Duodenal mucosa (tissue), 2 donors: Measurements from ENCODE around the gene NEGR1.

Source experiments
- H3K27ac ChIP-seq: one replicate; pipeline ENCODE4 v1.7.0; 2013; ENCODE audit warnings: low read depth, low read length
- H3K27me3 ChIP-seq, 2 donors: one replicate each; pipeline ENCODE4 v1.7.0; 2013; ENCODE audit warnings: low read length in 2 of 2, control low read depth in 1 of 2; ENCODE audit not compliant: insufficient read depth in 2 of 2, control insufficient read depth in 1 of 2
- H3K36me3 ChIP-seq, 2 donors: one replicate each; pipeline ENCODE4 v1.7.0; 2013; ENCODE audit warnings: low read length in 2 of 2, control low read depth in 1 of 2; ENCODE audit not compliant: insufficient read depth in 2 of 2, control insufficient read depth in 1 of 2
- H3K4me1 ChIP-seq, 2 donors: one replicate each; pipeline ENCODE4 v1.7.0; 2013; ENCODE audit warnings: low read length in 2 of 2, control low read depth in 1 of 2; ENCODE audit not compliant: insufficient read depth in 2 of 2, control insufficient read depth in 1 of 2
- H3K4me3 ChIP-seq, 2 donors: one replicate each; pipeline ENCODE4 v1.7.0; 2013; ENCODE audit warnings: low read length in 2 of 2, low read depth in 1 of 2
- H3K9ac ChIP-seq, 2 donors: one replicate each; pipeline ENCODE4 v1.7.0; 2013; ENCODE audit warnings: low read length in 2 of 2, low read depth in 1 of 2
- H3K9me3 ChIP-seq, 2 donors: one replicate each; pipeline ENCODE4 v1.7.0; 2013; ENCODE audit warnings: low read length in 2 of 2, control low read depth in 1 of 2; ENCODE audit not compliant: control insufficient read depth in 1 of 2

The NEGR1 gene

DNA sequence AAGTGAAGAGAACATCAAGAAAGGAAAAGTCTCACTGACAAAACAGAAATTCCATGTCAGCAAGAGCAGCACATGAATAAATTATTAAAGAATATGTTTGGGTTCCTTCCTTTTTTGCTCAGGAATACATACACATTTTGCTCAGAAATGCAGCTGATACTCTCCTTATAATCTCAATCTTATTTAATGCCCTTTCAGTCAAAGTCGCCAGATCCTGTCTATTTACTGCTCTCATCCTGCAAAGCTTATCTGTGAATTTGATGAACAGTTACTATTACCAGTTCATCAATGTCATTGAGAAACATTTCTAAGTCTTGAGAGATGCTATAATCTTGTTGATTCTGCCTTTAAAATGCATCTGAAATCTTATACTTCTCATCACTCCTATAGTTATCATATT is 658.5 kb downstream of the NEGR1 start:
- no peaks in the 10 kb centered on the region for H3K9me3 ChIP-seq
- H3K27me3 ChIP-seq: no peaks in the 10 kb centered on the region
- no peak overlapping the region for H3K9ac ChIP-seq
- H3K4me1 ChIP-seq: no peaks in the 10 kb centered on the region
- no peak overlapping the region for H3K4me3 ChIP-seq
- no peak overlapping the region for H3K27ac ChIP-seq
- no peaks in the 10 kb centered on the region for H3K36me3 ChIP-seq

DNA sequence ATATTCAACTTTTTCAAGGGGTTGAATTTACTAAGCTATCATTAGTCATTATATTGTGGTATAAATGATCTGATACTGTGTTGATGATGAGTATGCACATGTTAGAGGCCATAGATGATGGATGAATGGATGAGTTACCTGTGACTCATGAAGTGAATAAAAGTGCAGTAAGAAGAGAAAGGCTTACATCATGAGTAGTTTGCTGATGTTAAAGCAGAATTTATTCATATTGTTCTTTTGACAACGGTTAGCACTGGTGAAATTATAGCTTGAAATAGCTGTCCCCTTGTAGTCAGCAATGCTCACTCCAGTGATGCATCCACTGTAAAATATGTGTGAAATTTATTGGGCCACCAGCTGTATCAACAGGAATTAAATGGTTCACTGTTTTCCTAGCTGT is 660.6 kb downstream of the NEGR1 start:
- no peaks in the 10 kb centered on the region for H3K4me1 ChIP-seq

DNA sequence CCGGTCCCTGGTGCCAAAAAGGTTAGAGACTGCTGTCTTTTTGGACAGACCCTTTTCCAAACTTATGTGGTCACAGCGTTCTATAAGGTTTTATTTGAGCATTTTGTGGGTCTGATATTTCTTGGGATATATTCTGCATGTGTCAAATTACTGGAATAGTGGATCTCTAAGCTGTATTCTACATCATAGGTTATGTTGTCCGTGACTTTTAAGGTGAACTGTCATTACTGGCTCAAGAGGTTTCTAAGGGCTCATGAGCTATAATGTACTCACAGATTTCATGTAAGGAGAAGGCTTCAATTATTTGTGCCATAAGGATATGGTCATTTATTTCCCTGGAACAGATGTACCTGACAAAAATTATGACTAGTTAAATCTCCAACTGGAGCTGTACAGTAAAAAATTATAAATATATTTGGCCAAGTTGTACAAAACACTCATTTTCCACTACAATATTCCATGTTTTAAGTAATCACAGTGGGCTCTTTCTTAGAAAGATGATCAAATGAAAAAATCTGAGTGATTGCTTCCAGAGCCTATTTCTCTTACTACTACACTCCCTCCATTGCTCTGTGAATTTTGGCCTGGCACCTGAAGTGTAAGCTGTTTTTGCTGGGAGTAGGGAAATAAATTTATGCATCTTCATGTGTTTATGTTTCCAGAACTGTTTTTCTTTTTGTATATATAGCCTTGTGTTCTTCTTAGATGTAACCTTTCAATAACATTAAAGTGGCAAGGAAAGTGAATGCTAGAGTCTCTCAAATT is 663.4 kb downstream of the NEGR1 start:
- Histone ChIP-seq H3K4me3 (no peak overlapping the region), H3K4me1 (no peaks in the 10 kb centered on the region), H3K36me3 (no peaks in the 10 kb centered on the region), H3K27me3 (no peaks in the 10 kb centered on the region), H3K9me3 (no peaks in the 10 kb centered on the region), H3K9ac (no peak overlapping the region), H3K27ac (no peak overlapping the region)

More for the DNA sequence above, 660.6 kb downstream of the NEGR1 start:
- Histone ChIP-seq H3K27me3 (no peaks in the 10 kb centered on the region), H3K9ac (no peak overlapping the region), H3K4me3 (no peak overlapping the region), H3K27ac (no peak overlapping the region), H3K9me3 (no peaks in the 10 kb centered on the region), H3K36me3 (no peaks in the 10 kb centered on the region)

DNA sequence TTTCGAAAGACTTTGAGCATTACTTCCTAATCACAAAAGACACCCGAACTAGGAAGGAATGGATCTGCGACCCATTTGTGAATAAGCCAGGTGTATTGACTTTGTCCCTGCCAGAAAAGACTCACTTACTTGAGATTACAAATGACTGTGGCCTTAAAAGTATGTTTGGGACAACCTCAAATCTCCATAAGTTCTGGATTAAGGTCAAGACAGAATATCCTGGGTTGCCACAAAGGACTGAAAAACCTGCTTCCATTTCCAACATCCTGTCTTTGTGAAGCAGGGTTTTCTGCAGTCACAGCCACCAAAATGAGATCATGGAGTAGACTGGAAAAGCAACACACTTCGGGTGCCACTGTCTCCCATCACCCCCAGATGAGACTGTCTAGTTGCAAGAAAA is 664.1 kb downstream of the NEGR1 start:
- H3K36me3 ChIP-seq: no peaks in the 10 kb centered on the region
- no peaks in the 10 kb centered on the region for H3K9me3 ChIP-seq
- H3K4me1 ChIP-seq: no peaks in the 10 kb centered on the region
- no peak overlapping the region for H3K9ac ChIP-seq
- no peaks in the 10 kb centered on the region for H3K27me3 ChIP-seq
- no peak overlapping the region for H3K4me3 ChIP-seq
- no peak overlapping the region for H3K27ac ChIP-seq

DNA sequence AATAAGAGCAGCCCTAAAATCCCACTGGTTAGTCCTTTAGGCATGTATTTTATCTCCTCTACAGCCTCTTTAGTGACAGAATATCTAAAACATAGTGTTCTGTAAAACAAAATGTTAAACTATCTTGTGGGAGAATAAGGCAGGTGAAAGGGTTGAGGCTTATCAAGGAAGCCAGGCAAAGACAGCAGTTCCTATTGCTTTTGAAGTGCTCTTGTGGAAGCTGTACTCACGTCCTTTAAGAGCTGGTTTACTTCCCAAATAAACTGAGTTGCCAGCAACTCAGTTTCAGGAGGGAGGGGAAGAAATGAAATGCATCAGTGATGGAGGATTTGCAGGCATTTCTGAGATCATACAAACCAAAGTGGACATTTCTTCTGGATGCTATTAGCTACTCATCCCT is 671.9 kb downstream of the NEGR1 start:
- Histone ChIP-seq H3K4me1 (no peaks in the 10 kb centered on the region), H3K4me3 (no peak overlapping the region), H3K27me3 (no peaks in the 10 kb centered on the region), H3K9ac (no peak overlapping the region), H3K36me3 (no peaks in the 10 kb centered on the region), H3K9me3 (no peaks in the 10 kb centered on the region), H3K27ac (no peak overlapping the region)

DNA sequence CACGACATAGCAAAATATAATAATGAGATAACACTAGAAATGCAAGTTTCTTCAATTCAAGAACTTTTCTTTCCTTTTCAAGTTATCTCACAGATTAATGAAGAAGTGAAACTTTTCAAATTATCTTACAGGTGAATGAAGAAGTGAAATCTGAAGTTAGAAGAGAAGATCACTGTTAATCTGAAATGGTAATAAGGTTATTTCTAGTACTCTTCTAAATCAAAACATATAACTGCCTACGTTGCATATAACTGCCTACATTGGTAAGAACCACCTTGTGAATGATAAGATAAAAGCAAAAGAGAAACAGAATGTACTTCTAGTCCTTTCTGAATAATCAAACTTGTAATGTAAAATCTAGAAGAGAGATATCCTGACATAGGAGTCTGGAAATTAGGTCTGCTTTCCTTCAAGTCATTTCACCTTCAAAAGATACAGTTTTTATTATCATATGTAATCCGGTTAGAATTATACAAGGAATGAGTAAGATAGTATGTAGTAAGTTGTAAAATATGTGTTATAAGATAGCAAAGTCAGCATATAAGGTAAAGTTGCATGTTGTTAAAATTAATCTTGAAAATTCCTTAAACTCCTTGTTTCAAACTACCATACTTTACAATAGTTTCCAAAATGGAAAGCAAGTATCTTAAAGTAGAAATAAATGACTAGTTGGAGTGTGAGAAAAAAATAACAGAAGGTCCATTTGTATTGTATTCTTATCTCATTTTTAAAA is 679.1 kb downstream of the NEGR1 start:
- Histone ChIP-seq H3K36me3 (no peaks in the 10 kb centered on the region), H3K9me3 (no peaks in the 10 kb centered on the region), H3K27me3 (no peaks in the 10 kb centered on the region), H3K4me3 (no peak overlapping the region), H3K4me1 (no peaks in the 10 kb centered on the region), H3K9ac (no peak overlapping the region), H3K27ac (no peak overlapping the region)

DNA sequence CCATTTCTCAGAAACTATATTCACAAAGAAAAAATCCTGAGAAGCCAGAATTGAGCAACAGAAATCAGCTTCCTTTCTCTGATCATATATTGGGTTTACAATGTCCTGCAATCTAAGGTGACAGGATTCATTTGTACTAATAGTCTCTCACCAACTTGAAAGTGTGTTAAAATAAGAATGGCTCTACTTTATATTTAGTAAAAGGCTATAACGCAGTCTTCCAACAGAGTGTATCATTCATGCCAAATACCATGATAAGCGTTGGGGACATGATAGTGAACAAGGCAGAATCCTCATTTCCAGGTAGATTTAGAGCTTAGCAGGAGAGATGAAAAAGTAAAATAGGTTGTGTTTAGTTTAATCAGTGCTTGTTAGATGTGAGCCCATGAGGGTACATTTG is 682.3 kb downstream of the NEGR1 start:
- no peaks in the 10 kb centered on the region for H3K27me3 ChIP-seq
- no peak overlapping the region for H3K27ac ChIP-seq
- no peak overlapping the region for H3K9ac ChIP-seq
- H3K36me3 ChIP-seq: no peaks in the 10 kb centered on the region
- H3K4me3 ChIP-seq: no peak overlapping the region
- no peaks in the 10 kb centered on the region for H3K4me1 ChIP-seq
- no peaks in the 10 kb centered on the region for H3K9me3 ChIP-seq

DNA sequence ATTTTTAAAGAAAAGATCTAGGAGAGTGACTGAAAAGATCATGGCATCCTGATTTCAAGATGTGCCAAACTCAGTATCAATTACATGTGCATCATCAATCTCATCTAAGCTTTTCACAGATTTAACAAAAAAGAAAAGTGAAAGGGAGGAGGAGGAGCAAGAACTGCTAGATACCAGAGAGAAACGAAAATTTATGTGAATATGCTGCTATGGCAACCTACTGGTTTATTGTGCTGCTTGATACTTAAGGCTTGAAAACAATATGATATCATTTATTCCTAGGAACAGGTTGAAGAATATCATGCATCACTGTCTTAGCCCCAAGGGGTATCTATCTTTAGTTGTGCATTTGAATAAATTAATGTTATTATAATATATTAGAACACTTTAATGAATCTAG is 683.0 kb downstream of the NEGR1 start:
- Histone ChIP-seq H3K4me1 (no peaks in the 10 kb centered on the region), H3K27me3 (no peaks in the 10 kb centered on the region), H3K4me3 (no peak overlapping the region), H3K27ac (no peak overlapping the region), H3K9ac (no peak overlapping the region), H3K36me3 (no peaks in the 10 kb centered on the region), H3K9me3 (no peaks in the 10 kb centered on the region)

DNA sequence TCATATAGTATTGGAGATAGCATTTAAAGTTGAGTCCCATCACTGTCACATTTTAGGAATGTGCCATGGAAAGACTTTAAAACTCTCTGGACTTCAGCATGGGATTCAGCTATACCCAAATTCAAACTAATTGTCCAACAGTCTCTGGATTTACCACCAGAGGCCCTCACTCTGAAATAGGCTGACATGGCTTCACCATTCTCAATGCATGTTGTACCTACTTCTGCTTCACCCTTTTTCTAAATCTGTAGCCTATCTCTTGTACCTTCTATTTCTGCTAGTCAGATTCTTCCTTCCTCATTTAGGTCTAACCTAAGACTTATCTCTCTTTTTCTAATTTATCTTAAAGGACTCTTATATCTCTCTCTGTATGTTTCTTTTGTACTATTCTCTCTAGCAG is 688.8 kb downstream of the NEGR1 start:
- Histone ChIP-seq H3K36me3 (no peaks in the 10 kb centered on the region), H3K4me3 (no peak overlapping the region), H3K27me3 (no peaks in the 10 kb centered on the region), H3K9me3 (no peaks in the 10 kb centered on the region), H3K27ac (no peak overlapping the region), H3K4me1 (no peaks in the 10 kb centered on the region), H3K9ac (no peak overlapping the region)

DNA sequence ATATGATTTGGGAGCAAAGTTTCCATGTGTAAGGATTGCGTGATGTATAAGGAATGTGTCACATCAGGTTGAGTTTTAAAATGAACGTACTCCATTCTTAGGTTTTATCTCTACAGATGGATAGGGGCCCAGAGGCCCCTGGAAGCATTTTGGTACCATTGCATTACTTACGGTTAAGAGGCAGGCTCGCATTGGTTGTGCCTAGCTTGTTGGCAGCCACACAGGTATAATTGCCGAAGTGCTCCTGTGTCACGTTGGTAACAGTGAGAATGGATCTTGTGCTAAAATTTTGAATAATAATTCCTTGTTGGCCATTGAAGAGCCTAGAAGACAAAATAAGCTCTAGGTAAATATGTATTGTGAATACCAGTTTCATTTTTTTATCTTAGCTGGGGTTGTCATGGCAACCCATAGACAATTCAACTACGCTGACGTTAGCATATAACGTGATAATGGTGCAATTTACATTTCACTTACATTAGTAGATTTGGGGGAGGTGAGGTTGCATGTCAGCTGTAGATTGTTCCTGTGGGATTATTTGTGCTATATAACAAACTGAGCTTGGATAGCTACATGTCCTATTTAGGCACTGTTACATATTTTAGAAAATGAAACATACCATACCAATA is 689.6 kb downstream of the NEGR1 start:
- Histone ChIP-seq H3K36me3 (no peaks in the 10 kb centered on the region), H3K27me3 (no peaks in the 10 kb centered on the region), H3K27ac (no peak overlapping the region), H3K9ac (no peak overlapping the region), H3K9me3 (no peaks in the 10 kb centered on the region), H3K4me3 (no peak overlapping the region), H3K4me1 (no peaks in the 10 kb centered on the region)
